Measurements from ENCODE around the gene HDDC3. TPM values are rescaled to one million over a fixed set of nuclear protein-coding genes. Genes with fewer than 3 reads are reported as not detected.
A peak's percentile ranks its signal among the peaks of the same experiment; 100 is the strongest.

Gene HDDC3
- total RNA-seq, 1 experiment from 2014 or later = 17.1 TPM

- in situ Hi-C loops (cut with HindIII; ENCODE audit: low sequenced_read_pairs) = no loop called here
These were observed 23.4 kb upstream of the HDDC3 start for GRCh38 chr15:90955624-90956273.

GRCh38 chr15:90954712-90955623, 22.6 kb upstream of the HDDC3 start, which contains the start of gene RCCD1:
RCCD1 (plus strand) TSS chr15:90954884; CDS start chr15:90956735, 1,851 bp downstream.
- peak; percentile 91 for DNase-seq (ENCODE audit: low spot score)
- in situ Hi-C loops (cut with HindIII; ENCODE audit: low sequenced_read_pairs) = no loop called here

More at GRCh38 chr15:90955624-90956273, 23.4 kb upstream of the HDDC3 start:
- peak; percentile 33 for DNase-seq (ENCODE audit: low spot score)

GRCh38 chr15:90953947-90954711, 21.8 kb upstream of the HDDC3 start:
- no peak for DNase-seq (ENCODE audit: low spot score)
- in situ Hi-C loops (cut with HindIII; ENCODE audit: low sequenced_read_pairs) = no loop called here

GRCh38 chr15:90952901-90953677, 20.7 kb upstream of the HDDC3 start:
- in situ Hi-C loops (cut with HindIII; ENCODE audit: low sequenced_read_pairs) = no loop called here
- DNase-seq (ENCODE audit: low spot score) = no peak

- no peak for DNase-seq (ENCODE audit: low spot score)
- in situ Hi-C loops (cut with HindIII; ENCODE audit: low sequenced_read_pairs) = no loop called here
These were observed 18.3 kb upstream of the HDDC3 start for GRCh38 chr15:90950676-90951075.

GRCh38 chr15:90949979-90950675, 17.8 kb upstream of the HDDC3 start:
- no peak for DNase-seq (ENCODE audit: low spot score)
- in situ Hi-C loops (cut with HindIII; ENCODE audit: low sequenced_read_pairs) = loop anchor here (25.0 kb wide), 1 partner anchor 113 kb away; no protein-coding TSS in a partner anchor

GRCh38 chr15:90948506-90948905, 16.2 kb upstream of the HDDC3 start:
- DNase-seq (ENCODE audit: low spot score) = no peak
- in situ Hi-C loops (cut with HindIII; ENCODE audit: low sequenced_read_pairs) = loop anchor here (25.0 kb wide), 1 partner anchor 111 kb away; no protein-coding TSS in a partner anchor

- in situ Hi-C loops (cut with HindIII; ENCODE audit: low sequenced_read_pairs) = loop anchor here (25.0 kb wide), 1 partner anchor 110 kb away; no protein-coding TSS in a partner anchor
- no peak for DNase-seq (ENCODE audit: low spot score)
These were observed 15.4 kb upstream of the HDDC3 start for GRCh38 chr15:90947577-90948357.

- in situ Hi-C loops (cut with HindIII; ENCODE audit: low sequenced_read_pairs) = loop anchor here (25.0 kb wide), 1 partner anchor 110 kb away; no protein-coding TSS in a partner anchor
- DNase-seq (ENCODE audit: low spot score) = no peak
These were observed 14.7 kb upstream of the HDDC3 start for GRCh38 chr15:90946941-90947576.

GRCh38 chr15:90946538-90946937, 14.2 kb upstream of the HDDC3 start:
- in situ Hi-C loops (cut with HindIII; ENCODE audit: low sequenced_read_pairs) = loop anchor here (25.0 kb wide), 1 partner anchor 109 kb away; no protein-coding TSS in a partner anchor
- peak; percentile 93 for DNase-seq (ENCODE audit: low spot score)

- in situ Hi-C loops (cut with HindIII; ENCODE audit: low sequenced_read_pairs) = loop anchor here (25.0 kb wide), 1 partner anchor 108 kb away; no protein-coding TSS in a partner anchor
- DNase-seq (ENCODE audit: low spot score) = no peak
These were observed 12.7 kb upstream of the HDDC3 start for GRCh38 chr15:90945091-90945490.

GRCh38 chr15:90942354-90943120, 10.2 kb upstream of the HDDC3 start:
- DNase-seq (ENCODE audit: low spot score) = no peak
- in situ Hi-C loops (cut with HindIII; ENCODE audit: low sequenced_read_pairs) = loop anchor here (25.0 kb wide), 1 partner anchor 105 kb away; no protein-coding TSS in a partner anchor

GRCh38 chr15:90941038-90941437, 8.7 kb upstream of the HDDC3 start:
- no peak for DNase-seq (ENCODE audit: low spot score)
- in situ Hi-C loops (cut with HindIII; ENCODE audit: low sequenced_read_pairs) = loop anchor here (25.0 kb wide), 1 partner anchor 104 kb away; no protein-coding TSS in a partner anchor

- no peak for DNase-seq (ENCODE audit: low spot score)
- in situ Hi-C loops (cut with HindIII; ENCODE audit: low sequenced_read_pairs) = loop anchor here (25.0 kb wide), 1 partner anchor 102 kb away; no protein-coding TSS in a partner anchor
These were observed 7.4 kb upstream of the HDDC3 start for GRCh38 chr15:90939756-90940155.

- in situ Hi-C loops (cut with HindIII; ENCODE audit: low sequenced_read_pairs) = loop anchor here (25.0 kb wide), 1 partner anchor 101 kb away; no protein-coding TSS in a partner anchor
These were observed 5.9 kb upstream of the HDDC3 start for GRCh38 chr15:90938261-90938660.

GRCh38 chr15:90936823-90937222, 4.5 kb upstream of the HDDC3 start:
- no peak for DNase-seq (ENCODE audit: low spot score)
- in situ Hi-C loops (cut with HindIII; ENCODE audit: low sequenced_read_pairs) = loop anchor here (25.0 kb wide), 1 partner anchor 100 kb away; no protein-coding TSS in a partner anchor

More at GRCh38 chr15:90938261-90938660, 5.9 kb upstream of the HDDC3 start:
- no peak for DNase-seq (ENCODE audit: low spot score)

All from G401 (cell line).